ENCODE data around the gene LMO7.

Gene LMO7

GRCh38 chr13:75875450-75875849 is 239.3 kb downstream of the LMO7 start:
- TF ChIP-seq EGR1 (IDR thresholded peaks at IDR 0.05) (no peak), CEBPB (IDR thresholded peaks at IDR 0.05) (no peak), TCF12 (IDR thresholded peaks at IDR 0.05; ENCODE audit: low read depth) (no peak), REST (IDR thresholded peaks at IDR 0.05; ENCODE audit: low read depth) (no peak), YY1 (IDR thresholded peaks at IDR 0.05; ENCODE audit: low read depth) (no peak), RAD21 (IDR thresholded peaks at IDR 0.05; ENCODE audit: low read depth) (no peak)

GRCh38 chr13:75876142-75877050 is 240.3 kb downstream of the LMO7 start:
- TF ChIP-seq USF1 (IDR thresholded peaks at IDR 0.05) (no peak), TEAD4 (IDR thresholded peaks at IDR 0.05) (no peak), MAX (IDR thresholded peaks at IDR 0.05) (no peak), FOXM1 (IDR thresholded peaks at IDR 0.05; ENCODE audit: borderline replicate concordance, low read depth) (no peak), NFIC (IDR thresholded peaks at IDR 0.05) (no peak), EP300 (IDR thresholded peaks at IDR 0.05; ENCODE audit: borderline replicate concordance) (no peak), CREB1 (IDR thresholded peaks at IDR 0.05; ENCODE audit: low read depth) (no peak), RAD21 (IDR thresholded peaks at IDR 0.05; ENCODE audit: low read depth) (peak; percentile 91)

GRCh38 chr13:75877071-75877470 is 240.9 kb downstream of the LMO7 start:
- TF ChIP-seq RAD21 (IDR thresholded peaks at IDR 0.05; ENCODE audit: low read depth) = no peak
- no peak for TF ChIP-seq TAF1 (IDR thresholded peaks at IDR 0.05; ENCODE audit: low read depth)
- no peak for TF ChIP-seq ZBTB7A (IDR thresholded peaks at IDR 0.05; ENCODE audit: low read depth)
- no peak for TF ChIP-seq EGR1 (IDR thresholded peaks at IDR 0.05)
- no peak for TF ChIP-seq CEBPB (IDR thresholded peaks at IDR 0.05)
- no peak for TF ChIP-seq EP300 (IDR thresholded peaks at IDR 0.05; ENCODE audit: borderline replicate concordance)
- no peak for TF ChIP-seq REST (IDR thresholded peaks at IDR 0.05; ENCODE audit: low read depth)
- no peak for TF ChIP-seq CREB1 (IDR thresholded peaks at IDR 0.05; ENCODE audit: low read depth)
- TF ChIP-seq MAX (IDR thresholded peaks at IDR 0.05) = no peak
- no peak for TF ChIP-seq TCF12 (IDR thresholded peaks at IDR 0.05; ENCODE audit: low read depth)
- TF ChIP-seq TEAD4 (IDR thresholded peaks at IDR 0.05) = no peak
- no peak for TF ChIP-seq YY1 (IDR thresholded peaks at IDR 0.05; ENCODE audit: low read depth)
- no peak for TF ChIP-seq NFIC (IDR thresholded peaks at IDR 0.05)
- TF ChIP-seq USF1 (IDR thresholded peaks at IDR 0.05) = no peak
- no peak for TF ChIP-seq FOXM1 (IDR thresholded peaks at IDR 0.05; ENCODE audit: borderline replicate concordance, low read depth)

- TF ChIP-seq USF1 (IDR thresholded peaks at IDR 0.05) (no peak), NFIC (IDR thresholded peaks at IDR 0.05) (0 out of 2 replicates have a peak, but pooled peaks have one; percentile 32)
These were observed 243.5 kb downstream of the LMO7 start for GRCh38 chr13:75879656-75880055.

- TF ChIP-seq ZBTB7A (IDR thresholded peaks at IDR 0.05; ENCODE audit: low read depth) (no peak), EGR1 (IDR thresholded peaks at IDR 0.05) (no peak), TCF12 (IDR thresholded peaks at IDR 0.05; ENCODE audit: low read depth) (no peak)
These were observed 245.1 kb downstream of the LMO7 start for GRCh38 chr13:75881109-75881775.

- no peak for TF ChIP-seq CREB1 (IDR thresholded peaks at IDR 0.05; ENCODE audit: low read depth)
- no peak for TF ChIP-seq CEBPB (IDR thresholded peaks at IDR 0.05)
- TF ChIP-seq TEAD4 (IDR thresholded peaks at IDR 0.05) = no peak
- TF ChIP-seq USF1 (IDR thresholded peaks at IDR 0.05) = no peak
- no peak for TF ChIP-seq TAF1 (IDR thresholded peaks at IDR 0.05; ENCODE audit: low read depth)
- no peak for TF ChIP-seq TCF12 (IDR thresholded peaks at IDR 0.05; ENCODE audit: low read depth)
- no peak for TF ChIP-seq REST (IDR thresholded peaks at IDR 0.05; ENCODE audit: low read depth)
- no peak for TF ChIP-seq MAX (IDR thresholded peaks at IDR 0.05)
- TF ChIP-seq EGR1 (IDR thresholded peaks at IDR 0.05) = no peak
- no peak for TF ChIP-seq ZBTB7A (IDR thresholded peaks at IDR 0.05; ENCODE audit: low read depth)
- TF ChIP-seq EP300 (IDR thresholded peaks at IDR 0.05; ENCODE audit: borderline replicate concordance) = no peak
- no peak for TF ChIP-seq NFIC (IDR thresholded peaks at IDR 0.05)
- TF ChIP-seq RAD21 (IDR thresholded peaks at IDR 0.05; ENCODE audit: low read depth) = no peak
- no peak for TF ChIP-seq FOXM1 (IDR thresholded peaks at IDR 0.05; ENCODE audit: borderline replicate concordance, low read depth)
- TF ChIP-seq YY1 (IDR thresholded peaks at IDR 0.05; ENCODE audit: low read depth) = no peak
These were observed 246.1 kb downstream of the LMO7 start for GRCh38 chr13:75882261-75882660.
